HG03175 (cell line): ENCODE measurements around the gene TMIGD2.
"Not testable (repeated sequence)": the region's sequence is repeated elsewhere in the genome, so short reads cannot be mapped to it uniquely, and the experiment has no call there.

Experiments
- ATAC-seq: cut with Tn5 transposase; IDR thresholded peaks from one replicate; pipeline ENCODE4 v1.9.1; 2021; ENCODE audit warnings: mild to moderate bottlenecking, moderate library complexity; ENCODE audit not compliant: unreplicated experiment

The TMIGD2 gene

DNA sequence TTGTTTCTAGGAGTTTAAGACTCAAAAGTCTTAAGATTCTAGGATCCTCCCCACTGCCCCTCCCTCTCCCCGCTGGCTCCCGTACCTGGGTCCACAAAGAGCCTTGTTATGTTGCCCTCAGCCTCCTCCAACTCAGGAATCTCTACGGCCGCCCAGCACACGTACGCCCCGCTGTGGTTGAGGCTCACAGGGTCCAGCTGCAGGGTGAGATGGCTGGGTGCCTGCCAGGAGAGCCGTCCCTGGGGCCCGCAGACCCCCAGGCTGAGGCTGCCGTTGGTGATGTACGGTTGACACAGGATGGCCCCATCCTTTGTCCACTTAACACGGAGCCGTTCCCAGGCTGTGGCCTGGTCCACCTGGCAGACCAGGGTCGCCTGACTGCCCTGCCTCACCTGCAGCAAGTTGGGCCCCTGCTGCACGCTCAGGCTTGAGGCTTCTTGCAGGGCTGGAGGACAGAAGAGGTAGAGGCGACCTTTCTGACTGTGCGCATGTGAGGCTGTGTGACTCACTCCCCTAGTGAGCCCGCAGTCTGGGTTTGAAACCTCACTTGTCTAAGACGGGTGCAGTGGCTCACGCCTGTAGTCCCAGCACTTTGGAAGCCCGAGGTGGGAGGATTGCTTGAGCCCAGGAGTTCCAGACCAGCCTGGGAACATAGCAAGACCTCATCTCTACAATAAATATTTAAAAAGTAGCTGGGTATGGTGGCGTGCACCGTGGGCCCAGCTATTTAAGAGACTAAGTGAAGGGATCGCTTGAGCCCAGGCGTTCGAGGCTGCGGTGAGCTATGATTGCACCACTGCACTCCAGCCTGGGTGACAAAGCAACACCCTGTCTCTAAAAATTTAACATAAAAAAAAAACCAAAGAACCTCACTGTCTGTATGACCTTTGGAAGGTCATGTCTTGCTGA, 4.0 kb downstream of the TMIGD2 start:
- no peak for ATAC-seq

DNA sequence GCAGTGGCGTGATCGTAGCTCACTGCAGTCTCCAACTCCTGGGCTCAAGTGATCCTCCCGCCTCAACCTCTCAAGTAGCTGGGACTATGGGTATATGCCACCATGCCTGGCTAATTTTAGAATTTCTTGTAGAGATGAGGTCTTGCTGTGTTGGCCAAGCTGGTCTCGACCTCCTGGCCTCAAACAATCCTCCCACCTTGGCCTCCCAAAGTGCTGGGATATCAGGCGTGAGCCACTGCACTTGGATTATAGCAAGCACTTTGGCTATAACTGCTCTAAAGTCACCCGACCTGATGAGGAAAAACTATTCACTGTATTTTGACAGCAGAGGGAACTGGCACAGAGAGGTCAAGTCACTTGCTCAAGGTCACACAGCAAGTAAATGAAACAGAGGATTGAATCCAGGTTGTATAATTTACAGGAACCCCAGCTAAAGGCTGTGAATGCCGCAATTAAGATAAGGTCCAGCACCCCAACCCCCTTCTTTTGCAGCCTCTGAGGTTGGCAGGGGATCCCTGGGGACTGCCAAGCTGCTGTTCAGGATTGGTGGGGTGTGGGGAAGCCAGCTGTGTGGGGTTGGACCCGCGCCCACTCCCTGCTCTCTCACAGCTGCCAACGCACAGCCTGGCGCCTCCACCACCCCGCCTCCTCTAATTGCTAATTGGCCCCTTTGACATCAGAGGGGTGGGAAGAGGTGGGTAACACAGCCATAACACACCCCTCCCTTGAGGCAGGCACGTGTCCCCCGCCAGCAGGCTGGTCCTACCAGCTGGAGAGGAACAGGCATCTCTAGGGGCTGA, 6.0 kb downstream of the TMIGD2 start:
- no peak for ATAC-seq

DNA sequence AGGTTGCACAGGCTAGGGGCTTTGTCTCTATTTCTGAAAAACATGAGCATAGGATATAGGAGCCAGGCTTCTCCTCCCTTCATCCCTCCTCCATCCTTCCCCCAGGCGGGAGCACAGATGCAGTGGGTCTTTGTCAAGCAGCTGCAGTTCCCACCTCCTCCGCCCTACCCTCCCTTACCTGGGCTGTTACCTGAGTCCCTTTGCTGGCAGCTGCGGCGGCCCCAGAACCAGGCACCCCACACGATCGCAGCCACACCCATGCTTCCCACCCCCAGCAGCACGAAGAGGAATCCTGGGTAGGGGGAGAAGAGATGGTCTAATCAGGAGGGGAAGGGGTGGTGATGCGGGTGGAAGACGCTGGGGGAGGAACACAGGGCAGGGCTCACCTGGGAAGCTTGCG, 7.8 kb downstream of the TMIGD2 start:
- ATAC-seq = no peak

DNA sequence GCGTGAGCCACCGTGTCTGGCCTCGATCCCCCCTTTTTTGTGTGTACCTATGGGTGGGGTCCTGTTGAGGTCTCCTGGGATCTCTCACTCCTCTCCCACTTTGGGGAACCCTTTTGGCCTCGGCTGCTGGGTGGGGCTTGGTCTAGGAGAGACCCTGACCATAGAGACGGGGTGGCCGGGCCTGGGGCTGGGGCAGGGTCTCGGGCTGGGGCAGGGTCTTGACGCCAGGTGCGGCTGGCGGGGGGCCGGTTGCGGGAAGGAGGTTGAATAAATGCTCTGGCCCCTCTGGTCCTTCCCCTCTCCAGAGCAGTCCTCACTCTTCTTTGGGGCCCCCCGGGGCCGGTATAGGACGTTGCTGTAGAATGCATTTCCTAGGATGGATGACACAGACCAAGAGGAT, 9.7 kb downstream of the TMIGD2 start:
- ATAC-seq = no peak

DNA sequence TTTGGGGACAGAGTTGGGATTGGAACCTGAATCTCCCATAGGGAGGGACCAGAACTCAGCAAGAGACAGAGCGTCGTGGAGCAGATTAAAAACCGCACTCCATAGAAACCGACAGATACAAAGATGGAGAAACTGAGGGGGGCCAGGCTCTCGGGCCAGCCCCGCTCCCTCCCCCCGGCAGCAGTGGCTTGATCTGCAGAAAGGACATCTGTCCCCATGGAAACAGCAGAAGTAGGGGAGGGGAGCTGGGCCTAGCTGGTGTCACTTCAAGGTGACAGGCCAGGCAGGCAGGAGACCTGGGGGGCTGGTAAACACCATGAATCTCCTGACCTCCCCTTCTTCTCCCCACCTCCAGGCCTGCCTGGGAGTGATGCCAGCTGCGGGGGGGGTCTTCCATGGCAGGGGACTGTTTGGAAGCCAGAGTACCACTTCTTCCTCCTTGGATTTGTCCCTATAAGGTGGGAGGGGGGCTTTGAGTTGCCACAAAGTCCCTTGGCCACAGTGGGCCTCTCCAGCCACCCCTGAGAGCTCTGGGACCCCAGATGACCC, 10.9 kb downstream of the TMIGD2 start:
- ATAC-seq = no peak

DNA sequence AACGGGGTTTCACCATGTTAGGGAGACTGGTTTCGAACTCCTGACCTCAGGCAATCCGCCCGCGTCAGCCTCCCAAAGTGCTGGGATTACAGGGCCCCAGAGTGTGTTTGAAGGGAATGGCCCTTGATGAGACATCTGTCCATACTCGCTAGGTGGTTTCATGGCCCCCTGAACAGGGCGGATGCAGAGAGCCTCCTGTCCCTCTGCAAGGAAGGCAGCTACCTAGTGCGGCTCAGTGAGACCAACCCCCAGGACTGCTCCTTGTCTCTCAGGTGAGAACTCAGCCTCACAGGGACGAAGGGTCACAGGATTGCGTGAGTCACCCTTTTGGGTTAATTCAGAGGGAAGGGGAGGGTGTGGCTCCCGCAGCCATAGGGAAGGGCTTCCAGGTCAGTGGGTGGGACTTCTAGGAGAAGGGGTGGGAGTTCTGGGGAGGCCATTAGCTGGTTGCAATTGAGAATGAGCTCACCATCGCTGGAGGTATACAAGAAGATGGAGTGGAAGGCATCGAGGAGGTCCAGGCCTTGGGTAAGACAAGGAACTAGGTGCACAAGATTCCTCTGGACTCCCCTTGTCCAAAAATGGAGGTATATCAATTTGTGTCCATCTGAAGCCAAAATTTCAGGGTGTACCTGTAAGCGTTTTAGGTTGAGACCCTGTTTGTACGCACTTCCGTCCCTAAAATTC, 14.0 kb downstream of the TMIGD2 start:
- no peak for ATAC-seq

DNA sequence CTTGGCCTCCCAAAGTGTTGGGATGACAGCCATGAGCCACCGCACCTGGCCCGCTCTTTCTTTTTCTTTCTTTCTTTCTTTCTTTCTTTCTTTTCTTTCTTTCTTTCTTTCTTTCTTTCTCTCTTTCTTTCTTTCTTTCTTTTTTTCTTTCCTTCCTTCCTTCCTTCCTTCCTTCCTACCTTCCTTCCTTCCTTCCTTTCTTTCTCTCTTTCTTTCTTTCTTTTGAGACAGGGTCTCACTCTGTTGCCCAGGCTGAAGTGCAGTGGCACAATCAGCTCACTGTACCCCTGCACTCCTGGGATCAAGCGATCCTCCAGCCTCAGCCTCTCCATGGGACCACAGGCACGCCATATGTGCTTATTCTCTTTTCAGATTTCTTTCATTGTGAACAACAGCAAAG, 16.0 kb downstream of the TMIGD2 start:
- ATAC-seq = not testable (repeated sequence)

DNA sequence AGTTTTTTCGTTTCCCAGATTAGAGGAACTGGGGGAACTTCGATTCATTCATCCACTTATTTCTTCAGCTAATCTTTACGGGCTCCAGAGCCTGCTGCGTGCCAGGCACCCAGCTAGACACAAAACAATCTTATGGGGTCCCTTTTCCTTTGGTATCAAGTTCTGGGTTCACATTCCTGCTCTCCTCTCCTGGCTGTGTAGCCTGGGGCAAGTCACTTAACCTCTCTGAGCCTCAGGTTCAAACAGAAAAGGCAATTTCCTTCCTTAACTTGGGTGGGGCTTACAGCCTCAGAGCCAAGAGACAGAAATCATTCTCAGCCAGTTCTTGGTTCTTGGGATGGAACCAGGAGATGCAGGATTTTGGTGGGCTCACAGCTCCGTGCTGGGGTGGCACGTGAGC, 17.2 kb downstream of the TMIGD2 start:
- ATAC-seq = no peak

DNA sequence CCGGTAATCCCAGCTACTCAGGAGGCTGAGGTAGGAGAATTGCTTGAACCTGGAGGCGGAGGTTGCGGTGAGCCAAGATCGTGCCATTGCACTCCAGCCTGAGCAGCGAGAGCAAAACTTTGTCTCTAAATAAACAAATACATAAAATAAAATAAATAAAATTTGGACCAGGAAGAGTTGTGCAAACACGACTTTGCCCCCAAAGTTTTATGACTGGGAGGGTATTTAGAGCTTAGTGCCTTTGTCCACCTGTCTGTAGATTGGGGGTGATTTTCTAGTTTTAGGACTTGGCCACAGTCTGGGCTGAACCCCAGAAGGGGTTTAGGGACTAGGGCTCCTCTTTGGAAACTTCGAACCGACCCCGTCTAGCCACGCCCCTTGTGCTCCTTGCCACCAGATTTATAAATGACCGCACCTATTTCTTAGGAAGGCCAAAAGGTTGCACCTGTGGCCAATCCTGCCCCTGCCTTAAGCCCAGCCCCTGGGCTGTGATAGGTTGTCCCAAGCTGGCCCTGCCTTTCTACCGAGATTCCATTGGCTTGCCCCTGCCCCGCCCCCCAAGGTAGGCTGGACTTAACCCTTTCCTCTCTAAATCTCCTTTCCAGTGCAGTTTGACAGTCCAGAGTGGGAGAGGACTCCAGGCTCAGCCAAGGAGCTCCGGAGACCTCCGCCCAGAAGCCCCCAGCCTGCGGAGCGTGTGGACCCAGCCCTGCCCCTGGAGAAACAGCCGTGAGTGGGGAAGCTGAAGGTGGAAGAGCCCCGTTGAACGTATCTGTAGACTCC, 17.8 kb downstream of the TMIGD2 start:
- ATAC-seq = no peak

DNA sequence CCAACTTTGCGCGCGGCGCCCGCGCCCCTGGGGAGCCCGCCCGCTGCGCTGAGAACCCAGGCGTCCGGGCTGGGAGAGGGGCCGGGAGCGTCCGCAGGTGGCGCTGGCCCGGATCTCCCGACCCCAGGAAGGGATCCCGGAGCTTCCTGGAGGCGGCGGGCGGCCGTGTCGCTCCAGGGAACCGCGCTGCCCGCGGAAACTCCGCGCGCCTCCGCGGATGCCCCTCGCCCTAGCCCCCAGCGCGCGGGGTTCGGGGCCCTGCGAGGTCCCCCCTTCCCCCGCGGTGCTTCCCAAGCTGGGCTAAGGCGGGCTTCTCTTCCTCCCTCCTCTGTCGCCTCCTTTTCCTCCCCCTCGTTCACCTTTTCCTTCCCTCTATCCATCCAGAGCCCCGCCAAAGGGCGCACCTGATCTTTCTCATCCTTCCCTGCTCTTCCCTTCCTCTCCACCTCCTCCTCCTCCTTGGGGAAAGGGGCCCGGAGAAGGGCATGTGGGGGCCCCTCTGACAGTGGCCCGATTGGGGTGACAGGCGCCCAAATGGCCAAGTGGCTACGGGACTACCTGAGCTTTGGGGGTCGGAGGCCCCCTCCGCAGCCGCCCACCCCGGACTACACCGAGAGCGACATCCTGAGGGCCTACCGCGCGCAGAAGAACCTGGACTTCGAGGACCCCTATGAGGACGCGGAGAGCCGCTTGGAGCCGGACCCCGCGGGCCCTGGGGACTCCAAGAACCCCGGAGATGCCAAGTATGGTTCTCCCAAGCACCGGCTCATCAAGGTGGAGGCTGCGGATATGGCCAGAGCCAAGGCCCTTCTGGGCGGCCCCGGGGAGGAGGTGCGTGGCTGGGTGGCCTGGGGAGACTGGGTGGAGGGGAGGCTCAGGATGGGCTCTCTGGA, 22.4 kb downstream of the TMIGD2 start:
- no peak for ATAC-seq

DNA sequence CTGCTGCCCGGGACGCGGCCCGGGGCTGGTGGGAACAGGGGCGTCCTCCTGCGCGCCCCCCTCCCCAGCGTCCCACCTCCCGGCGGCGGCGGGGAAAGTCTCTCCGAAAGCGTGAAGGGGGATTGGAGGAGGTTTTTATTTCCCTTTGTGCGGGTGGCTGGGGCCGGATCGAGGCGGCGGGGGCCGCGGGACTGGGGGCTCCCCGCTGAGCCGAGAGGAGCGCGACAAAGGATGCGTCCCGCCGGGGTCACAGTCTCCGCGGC, 23.0 kb downstream of the TMIGD2 start:
- no peak for ATAC-seq

DNA sequence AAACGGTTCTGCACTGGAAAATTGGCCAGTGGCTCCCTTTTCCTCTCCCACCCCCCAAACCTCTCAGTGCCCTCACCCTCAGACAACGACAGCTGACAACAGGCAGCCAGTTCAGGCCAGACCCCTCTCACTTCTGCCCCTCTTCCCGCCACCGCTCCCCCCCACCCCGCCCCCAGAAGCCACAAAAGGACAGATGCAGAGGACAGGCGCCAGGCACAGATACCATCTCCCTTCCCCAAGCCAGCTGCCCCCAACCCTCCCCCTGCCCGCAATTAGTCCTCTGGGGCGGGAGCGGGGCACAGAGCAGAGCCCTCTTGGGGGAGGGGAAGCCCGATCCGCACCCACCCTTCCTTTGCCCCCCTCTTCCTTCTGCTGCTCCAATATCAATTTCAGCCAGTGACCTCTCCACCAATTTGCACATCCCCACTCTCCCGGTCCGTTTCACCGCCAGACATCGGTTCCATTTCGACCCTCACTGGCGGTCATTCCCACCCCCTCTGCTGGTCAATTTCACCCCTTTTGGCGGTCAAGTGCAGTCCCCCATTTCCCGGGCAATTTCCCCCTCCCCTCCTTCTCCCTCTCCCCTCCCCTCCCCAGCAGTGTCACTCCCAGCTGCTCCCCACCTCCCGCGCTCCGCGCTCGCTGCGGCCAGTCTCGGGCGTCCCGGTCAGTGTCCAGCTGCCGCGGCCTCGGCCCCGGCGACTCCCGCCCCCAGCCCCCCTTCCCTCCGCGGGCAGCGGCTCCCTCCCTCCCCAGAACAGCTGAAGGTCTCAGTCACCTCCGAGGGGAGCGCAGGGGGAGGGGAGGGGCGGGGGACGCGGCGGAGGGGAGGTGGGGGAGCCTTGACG, 23.5 kb downstream of the TMIGD2 start, which contains the start of gene SHD:
Gene SHD, plus strand, starts transcription at position 848 of the 848 bp plus-strand sequence. CDS start 798 bp downstream, outside the sequence.
- ATAC-seq = no peak

DNA sequence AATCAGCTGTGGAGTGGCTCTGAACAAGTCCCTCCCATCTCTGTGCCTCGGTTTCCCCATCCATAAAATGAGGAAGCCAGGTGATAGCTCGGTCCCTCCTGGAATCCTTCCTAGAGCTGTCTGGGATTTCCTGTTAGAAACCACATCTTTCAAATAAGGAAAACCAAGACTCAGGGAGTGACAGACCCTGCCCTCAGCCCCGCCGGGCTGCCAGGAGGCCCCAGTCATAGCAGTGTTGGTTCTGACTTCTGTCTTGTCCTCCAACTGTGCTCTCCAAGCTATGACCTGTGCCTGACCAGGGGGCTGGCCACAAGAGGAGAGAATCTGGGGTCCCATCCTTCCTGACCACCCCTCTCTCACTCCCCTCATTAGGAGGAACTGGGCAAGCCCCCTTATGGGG, 24.2 kb downstream of the TMIGD2 start:
- no peak for ATAC-seq

DNA sequence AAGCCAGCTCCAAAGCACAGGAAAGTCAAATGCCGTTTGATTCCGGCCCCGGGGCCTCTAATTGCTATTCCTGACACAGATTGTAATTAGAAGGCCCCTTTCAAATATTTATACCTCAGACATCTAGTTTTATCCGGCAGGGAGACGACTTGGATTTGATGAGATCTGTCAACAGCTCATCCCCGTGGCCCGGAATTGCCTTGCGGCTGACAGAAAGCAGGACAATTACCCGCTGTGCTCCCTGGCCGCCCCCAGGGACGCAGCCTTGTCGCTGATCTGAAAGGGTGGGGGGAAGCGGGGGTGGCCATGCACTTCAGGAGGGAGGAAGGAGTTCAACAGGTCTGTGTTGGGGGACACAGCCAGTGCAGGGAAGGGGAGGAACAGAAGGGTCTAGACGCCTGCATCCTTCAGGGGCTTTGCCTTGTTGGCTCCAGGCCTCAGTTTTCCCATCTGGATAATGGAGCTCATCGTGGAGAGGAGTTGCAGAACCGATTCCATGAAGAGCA, 24.9 kb downstream of the TMIGD2 start:
- ATAC-seq = no peak

DNA sequence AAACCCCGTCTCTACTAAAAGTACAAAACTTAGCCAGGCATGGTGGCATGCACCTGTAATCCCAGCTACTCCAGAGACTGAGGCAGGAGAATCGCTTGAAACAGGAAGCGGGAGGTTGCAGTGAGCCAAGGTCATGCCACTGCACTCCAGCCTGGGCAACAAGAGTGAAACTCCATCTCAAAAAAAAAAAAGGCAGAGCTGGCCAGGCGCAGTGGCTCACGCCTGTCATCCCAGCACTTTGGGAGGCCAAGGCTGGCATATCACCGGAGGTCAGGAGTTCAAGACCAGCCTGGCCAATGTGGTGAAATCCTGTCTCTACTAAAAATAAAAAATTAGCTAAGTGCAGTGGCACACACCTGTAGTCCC, 27.9 kb downstream of the TMIGD2 start:
- not testable (repeated sequence) for ATAC-seq

DNA sequence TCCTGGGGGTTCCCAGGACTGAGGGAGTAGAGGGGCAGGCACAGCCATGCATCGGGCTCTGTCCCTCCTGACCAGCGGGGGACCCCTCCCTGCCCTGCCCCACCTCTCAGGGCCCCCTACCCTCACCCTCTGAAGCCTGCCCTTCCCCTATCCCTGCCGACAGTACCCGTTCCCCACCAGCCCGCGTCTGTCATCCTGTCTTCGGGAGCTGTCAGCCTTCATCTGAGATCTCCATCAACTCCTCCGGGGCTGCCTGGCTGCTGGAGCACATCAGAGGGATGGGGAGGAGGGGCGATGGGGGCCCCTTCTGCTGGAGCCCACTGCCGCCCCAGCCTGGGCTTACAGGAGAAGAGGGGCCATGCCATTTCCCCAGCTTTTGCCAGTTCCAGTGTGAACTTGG, 29.3 kb downstream of the TMIGD2 start:
- ATAC-seq = no peak

DNA sequence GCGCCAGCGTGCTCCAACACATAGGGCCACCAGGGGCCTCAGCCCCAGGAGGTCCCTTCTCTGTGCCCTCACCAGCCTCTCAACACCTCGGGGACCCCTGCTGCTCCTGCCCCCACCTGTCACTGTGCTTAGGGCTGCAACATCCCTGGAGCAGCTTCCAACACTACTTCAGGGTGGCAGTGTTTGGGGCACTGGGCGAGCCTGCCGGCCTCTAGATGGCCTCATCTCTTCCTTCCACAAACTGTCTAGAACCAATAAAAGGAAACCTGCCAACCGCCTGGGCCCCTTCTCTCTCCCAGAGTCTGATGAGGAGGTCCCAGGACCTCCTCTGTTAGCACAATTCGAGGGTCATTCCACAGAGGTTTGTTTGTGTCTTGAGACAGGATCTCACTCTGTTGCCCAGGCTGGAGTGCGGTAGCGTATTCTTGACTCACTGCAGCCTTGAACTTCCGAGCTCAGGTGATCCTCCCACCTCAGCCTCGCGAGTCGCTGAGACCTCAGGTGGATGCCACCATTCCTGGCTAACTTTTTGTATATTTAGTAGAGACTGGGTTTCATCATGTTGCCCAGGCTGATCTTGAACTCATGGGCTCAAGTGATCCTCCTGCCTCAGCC, 33.3 kb downstream of the TMIGD2 start:
- no peak for ATAC-seq
